HepG2 (cell line): ENCODE data around the gene NRP1. TPM values are rescaled to one million over a fixed set of nuclear protein-coding genes. Genes with fewer than 3 reads are reported as not detected.

Experiments
- CAMTA2 ChIP-seq: sonication (generic); formaldehyde crosslinking; IDR thresholded peaks from 2 replicates; pipeline ENCODE4 v1.4.0; 2020; ENCODE audit warnings: mild to moderate bottlenecking, missing genetic modification reagents, borderline replicate concordance
- EHMT2 ChIP-seq: fragments of 200-600 bp; sonication (generic); IDR thresholded peaks from 2 replicates; pipeline ENCODE4 v1.7.0; 2017; ENCODE audit warnings: antibody characterized with exemption, low read depth, low read length, borderline replicate concordance
- FOXP1 ChIP-seq, 2 experiments: fragments of 450-650 bp in 1 of 2; IDR thresholded peaks; 2 replicates each; pipeline ENCODE4 v1.6.1; 2017 to 2018; ENCODE audit warnings: antibody characterized with exemption in 1 of 2
- GRHL1 ChIP-seq: sonication (generic); formaldehyde crosslinking; conservative IDR thresholded peaks from 2 replicates; pipeline ENCODE4 v1.8.0; 2022; ENCODE audit warnings: missing genetic modification reagents
- NONO ChIP-seq, 2 experiments: fragments of 450-650 bp in 1 of 2; sonication (generic) in 1 of 2; formaldehyde crosslinking in 1 of 2; IDR thresholded peaks in 1 of 2; conservative IDR thresholded peaks in 1 of 2; 2 replicates each; pipeline versions ENCODE4 v1.6.1 to v1.8.0; 2017 to 2022; ENCODE audit warnings: mild to moderate bottlenecking in 1 of 2, missing genetic modification reagents in 1 of 2, moderate library complexity in 1 of 2
- NR1H2 ChIP-seq: sonication (generic); formaldehyde crosslinking; IDR thresholded peaks from 2 replicates; pipeline ENCODE4 v1.8.1; 2022; ENCODE audit warnings: low read depth, missing genetic modification reagents, borderline replicate concordance
- PCBP1 ChIP-seq: fragments of 200-400 bp; formaldehyde crosslinking; IDR thresholded peaks from 2 replicates; pipeline ENCODE4 v1.6.1; 2017; ENCODE audit warnings: mild to moderate bottlenecking, low read depth, low read length, borderline replicate concordance
- POLR2AphosphoS5 ChIP-seq: IDR thresholded peaks from 2 replicates; pipeline ENCODE4 v1.6.1; 2012; ENCODE audit warnings: low read depth, low read length
- TARDBP ChIP-seq: sonication (generic); formaldehyde crosslinking; IDR thresholded peaks from 2 replicates; pipeline ENCODE4 v1.8.0; 2022; ENCODE audit warnings: mild to moderate bottlenecking, missing genetic modification reagents
- ZNF30 ChIP-seq: sonication (generic); formaldehyde crosslinking; IDR thresholded peaks from 2 replicates; pipeline ENCODE4 v1.5.0; 2020; ENCODE audit warnings: mild to moderate bottlenecking, missing genetic modification reagents
- ZNF619 ChIP-seq: sonication (generic); formaldehyde crosslinking; IDR thresholded peaks from 2 replicates; pipeline ENCODE4 v1.4.0; 2020; ENCODE audit warnings: mild to moderate bottlenecking, missing genetic modification reagents
- ZNF660 ChIP-seq: sonication (generic); formaldehyde crosslinking; IDR thresholded peaks from 2 replicates; pipeline ENCODE4 v1.5.1; 2020; ENCODE audit warnings: mild to moderate bottlenecking, low read depth, missing genetic modification reagents, borderline replicate concordance
- polyA plus RNA-seq, 8 experiments: library from polyadenylated mRNA; depleted of rRNA in 3 of 8; stranded (reverse) in 7 of 8; unstranded in 1 of 8; fragments of >200 nt; fragmentation: Illumina TruSeq in 4 of 8; extraction: Trizol in 4 of 8; gene quantifications; 2 replicates each; pipeline versions ENCODE4 v1.2.1 to v1.2.3, GENCODE V29; 2011 to 2016; ENCODE audit warnings: low read depth in 4 of 8, missing spikeins in 1 of 8, mixed read lengths in 1 of 8; ENCODE audit not compliant: insufficient read depth in 1 of 8
- total RNA-seq, 5 experiments: library from RNA; depleted of rRNA; stranded (reverse); fragments of >200 nt; fragmentation: Illumina TruSeq; extraction: Trizol; gene quantifications; 2 replicates each; pipeline ENCODE4 v1.2.3, GENCODE V29; 2016; ENCODE audit warnings: low read depth in 1 of 5
- TF ChIP-seq, protein P1 (sequence below), 2 experiments: sonication (generic) in 1 of 2; formaldehyde crosslinking in 1 of 2; IDR thresholded peaks; 2 replicates each; pipeline versions ENCODE4 v1.6.1 to v1.9.0; 2014 to 2022; ENCODE audit warnings: antibody characterized with exemption in 1 of 2, borderline replicate concordance in 1 of 2, inconsistent platforms in 1 of 2, low read depth in 1 of 2, missing genetic modification reagents in 1 of 2
- TF ChIP-seq, protein P2 (sequence below): sonication (generic); formaldehyde crosslinking; IDR thresholded peaks from 2 replicates; pipeline ENCODE4 v1.8.0; 2022; ENCODE audit warnings: missing genetic modification reagents, mild to moderate bottlenecking, inconsistent platforms, borderline replicate concordance
- TF ChIP-seq, protein P3 (sequence below): sonication (generic); formaldehyde crosslinking; IDR thresholded peaks from 2 replicates; pipeline ENCODE4 v1.4.0; 2020; ENCODE audit warnings: missing genetic modification reagents

The NRP1 gene
- total and polyA plus RNA-seq, 2 of the 13 experiments (the other 11 are each of a cell fraction or from before 2014, with no cell fraction given) = 5.3 to 5.8 TPM

DNA sequence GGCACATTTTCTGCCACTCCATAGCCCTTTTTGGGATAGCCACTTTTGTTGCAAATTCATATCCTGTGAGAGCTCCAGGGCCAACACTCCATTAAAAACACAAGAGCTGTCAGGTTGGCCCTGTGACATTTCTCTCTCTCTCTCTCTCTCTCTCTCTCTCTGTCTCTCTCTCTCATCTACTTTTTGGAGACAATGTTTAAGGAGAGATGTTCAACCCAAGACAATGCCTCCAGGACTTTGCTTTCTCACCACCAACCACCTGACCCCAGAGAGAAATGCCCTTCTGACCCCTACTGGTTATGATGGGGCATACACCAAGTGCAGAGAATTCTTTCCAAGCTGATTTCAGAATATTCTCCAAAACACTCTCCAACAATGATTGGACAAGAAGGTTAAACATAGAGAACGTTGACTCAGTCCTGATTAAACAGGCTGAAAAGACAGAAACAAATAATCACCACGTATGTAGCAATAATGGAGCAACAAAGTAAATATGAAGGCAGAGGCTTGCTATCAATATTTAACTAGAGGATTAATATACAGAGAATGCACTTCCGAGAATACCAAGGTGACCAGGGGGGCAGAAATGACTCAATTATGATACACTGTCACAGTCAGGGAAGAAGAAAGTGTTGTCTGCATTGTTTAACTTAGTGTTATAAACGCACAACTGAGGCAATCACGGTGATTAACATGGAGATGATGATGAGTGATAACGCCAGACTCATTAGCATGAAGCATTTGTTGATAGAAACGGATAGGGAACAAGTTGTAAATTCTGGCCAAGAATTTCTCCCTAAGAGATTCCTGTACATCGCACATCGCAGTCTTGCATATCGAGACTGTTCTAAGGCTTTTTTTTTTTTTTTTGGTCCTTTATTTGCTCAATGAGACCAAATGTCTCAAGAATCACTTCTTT lies 178.5 kb downstream of the NRP1 start (continued):
- TF ChIP-seq NR1H2 (CRISPR knock-in tag) (no peak), CAMTA2 (CRISPR knock-in tag) (no peak), EHMT2 (no peak; the same call in 1 of the 2 replicates), GRHL1 (no peak), ZNF30 (CRISPR knock-in tag) (no peak), PCBP1 (no peak), ZNF660 (no peak), NONO (IDR thresholded peaks at IDR 0.05) (no peak), NONO (CRISPR knock-in tag; conservative IDR thresholded peaks at IDR 0.05) (peak; percentile 79), FOXP1 (IDR thresholded peaks at IDR 0.05) (peak; percentile 88), FOXP1 (CRISPR knock-in tag; IDR thresholded peaks at IDR 0.05) (peak; percentile 98), ZNF619 (CRISPR knock-in tag) (no peak), TARDBP (CRISPR knock-in tag) (peak; percentile 98), POLR2AphosphoS5 (no peak)
- TF ChIP-seq, protein P1, sequence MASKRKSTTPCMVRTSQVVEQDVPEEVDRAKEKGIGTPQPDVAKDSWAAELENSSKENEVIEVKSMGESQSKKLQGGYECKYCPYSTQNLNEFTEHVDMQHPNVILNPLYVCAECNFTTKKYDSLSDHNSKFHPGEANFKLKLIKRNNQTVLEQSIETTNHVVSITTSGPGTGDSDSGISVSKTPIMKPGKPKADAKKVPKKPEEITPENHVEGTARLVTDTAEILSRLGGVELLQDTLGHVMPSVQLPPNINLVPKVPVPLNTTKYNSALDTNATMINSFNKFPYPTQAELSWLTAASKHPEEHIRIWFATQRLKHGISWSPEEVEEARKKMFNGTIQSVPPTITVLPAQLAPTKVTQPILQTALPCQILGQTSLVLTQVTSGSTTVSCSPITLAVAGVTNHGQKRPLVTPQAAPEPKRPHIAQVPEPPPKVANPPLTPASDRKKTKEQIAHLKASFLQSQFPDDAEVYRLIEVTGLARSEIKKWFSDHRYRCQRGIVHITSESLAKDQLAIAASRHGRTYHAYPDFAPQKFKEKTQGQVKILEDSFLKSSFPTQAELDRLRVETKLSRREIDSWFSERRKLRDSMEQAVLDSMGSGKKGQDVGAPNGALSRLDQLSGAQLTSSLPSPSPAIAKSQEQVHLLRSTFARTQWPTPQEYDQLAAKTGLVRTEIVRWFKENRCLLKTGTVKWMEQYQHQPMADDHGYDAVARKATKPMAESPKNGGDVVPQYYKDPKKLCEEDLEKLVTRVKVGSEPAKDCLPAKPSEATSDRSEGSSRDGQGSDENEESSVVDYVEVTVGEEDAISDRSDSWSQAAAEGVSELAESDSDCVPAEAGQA (IDR thresholded peaks at IDR 0.05; ENCODE audit: low read depth) = no peak
- TF ChIP-seq, protein P1 (CRISPR knock-in tag; IDR thresholded peaks at IDR 0.05; ENCODE audit: borderline replicate concordance) = peak; percentile 76; the same call in 1 of the 2 replicates
- TF ChIP-seq, protein P2, sequence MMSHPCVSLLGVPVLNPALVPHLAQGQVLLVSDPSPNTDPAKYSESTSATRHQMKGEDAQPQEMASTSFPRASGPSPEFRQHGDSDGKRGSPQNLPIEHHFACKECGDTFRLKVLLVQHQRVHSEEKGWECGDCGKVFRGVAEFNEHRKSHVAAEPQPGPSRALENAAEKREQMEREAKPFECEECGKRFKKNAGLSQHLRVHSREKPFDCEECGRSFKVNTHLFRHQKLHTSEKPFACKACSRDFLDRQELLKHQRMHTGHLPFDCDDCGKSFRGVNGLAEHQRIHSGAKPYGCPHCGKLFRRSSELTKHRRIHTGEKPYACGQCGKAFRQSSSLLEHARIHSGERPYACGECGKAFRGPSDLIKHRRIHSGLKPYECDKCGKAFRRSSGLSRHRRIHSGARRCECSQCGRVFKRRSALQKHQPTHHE (CRISPR knock-in tag) = no peak; the same call in 1 of the 2 replicates
- TF ChIP-seq, protein P3, sequence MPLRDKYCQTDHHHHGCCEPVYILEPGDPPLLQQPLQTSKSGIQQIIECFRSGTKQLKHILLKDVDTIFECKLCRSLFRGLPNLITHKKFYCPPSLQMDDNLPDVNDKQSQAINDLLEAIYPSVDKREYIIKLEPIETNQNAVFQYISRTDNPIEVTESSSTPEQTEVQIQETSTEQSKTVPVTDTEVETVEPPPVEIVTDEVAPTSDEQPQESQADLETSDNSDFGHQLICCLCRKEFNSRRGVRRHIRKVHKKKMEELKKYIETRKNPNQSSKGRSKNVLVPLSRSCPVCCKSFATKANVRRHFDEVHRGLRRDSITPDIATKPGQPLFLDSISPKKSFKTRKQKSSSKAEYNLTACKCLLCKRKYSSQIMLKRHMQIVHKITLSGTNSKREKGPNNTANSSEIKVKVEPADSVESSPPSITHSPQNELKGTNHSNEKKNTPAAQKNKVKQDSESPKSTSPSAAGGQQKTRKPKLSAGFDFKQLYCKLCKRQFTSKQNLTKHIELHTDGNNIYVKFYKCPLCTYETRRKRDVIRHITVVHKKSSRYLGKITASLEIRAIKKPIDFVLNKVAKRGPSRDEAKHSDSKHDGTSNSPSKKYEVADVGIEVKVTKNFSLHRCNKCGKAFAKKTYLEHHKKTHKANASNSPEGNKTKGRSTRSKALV = peak; percentile 56; the same call in 1 of the 2 replicates
